ENCODE measurements around the gene KCNQ1.

KCNQ1 gene

DNA sequence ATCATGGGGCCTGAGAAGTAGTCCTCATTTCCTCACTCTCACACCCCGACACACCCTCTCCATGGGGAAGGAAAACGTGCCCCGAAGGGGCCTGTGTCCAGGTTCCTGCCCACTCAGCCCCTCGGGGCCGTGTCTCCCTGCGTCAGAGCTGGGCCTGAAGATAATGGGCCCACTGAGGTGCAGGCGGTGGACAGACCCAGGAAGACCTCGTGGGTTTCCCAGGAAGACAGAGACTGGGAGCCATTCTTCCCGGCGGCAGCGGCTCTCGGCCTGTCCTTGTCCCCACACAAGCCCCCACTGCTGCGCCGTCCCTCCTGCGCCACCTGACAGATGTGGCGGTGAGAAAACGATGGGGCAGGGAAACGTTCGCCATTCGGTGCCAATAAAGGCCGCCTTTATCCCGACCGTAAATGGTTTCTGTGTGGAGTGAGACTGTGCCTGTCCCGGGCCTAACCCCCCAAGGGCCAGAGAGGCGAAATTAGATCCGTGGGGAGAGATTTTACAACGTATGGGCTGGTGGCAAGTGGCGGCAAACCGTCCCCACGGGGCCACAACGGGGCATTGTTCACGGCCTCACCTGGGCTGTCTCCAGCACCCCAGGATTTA, 351.8 kb downstream of the KCNQ1 start:
- no peak for DNase-seq (ENCODE audit: low read depth)

DNA sequence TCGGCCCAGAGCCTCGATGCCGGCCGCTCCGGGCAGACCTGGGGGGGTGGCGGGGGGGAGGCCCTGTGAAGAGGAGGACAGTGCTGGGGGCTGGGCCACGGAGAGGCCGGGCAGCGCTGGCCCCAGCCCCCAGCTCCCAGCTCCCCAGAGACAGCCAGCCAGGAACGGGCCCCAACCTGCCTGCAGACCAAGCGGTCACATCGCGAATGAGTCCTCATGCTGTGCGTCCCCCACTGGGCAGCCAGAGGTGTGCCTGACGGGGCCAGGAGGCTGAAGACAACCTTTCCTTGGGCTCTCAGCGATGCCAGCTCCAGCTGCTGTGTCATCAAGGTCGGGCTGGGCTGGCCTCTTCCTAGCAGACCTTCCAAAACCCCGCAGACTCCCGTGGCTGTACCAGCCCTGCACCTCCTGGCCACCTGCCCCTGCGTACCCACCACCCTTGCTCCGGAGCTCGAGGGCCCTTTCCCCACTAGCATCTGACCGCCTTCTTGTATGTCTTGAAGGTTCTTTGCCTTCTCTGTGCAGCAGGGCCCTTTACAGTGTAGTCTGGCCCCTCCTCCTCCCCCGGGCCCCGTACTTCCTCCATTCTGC, 352.4 kb downstream of the KCNQ1 start:
- no peak for DNase-seq (ENCODE audit: low read depth)

DNA sequence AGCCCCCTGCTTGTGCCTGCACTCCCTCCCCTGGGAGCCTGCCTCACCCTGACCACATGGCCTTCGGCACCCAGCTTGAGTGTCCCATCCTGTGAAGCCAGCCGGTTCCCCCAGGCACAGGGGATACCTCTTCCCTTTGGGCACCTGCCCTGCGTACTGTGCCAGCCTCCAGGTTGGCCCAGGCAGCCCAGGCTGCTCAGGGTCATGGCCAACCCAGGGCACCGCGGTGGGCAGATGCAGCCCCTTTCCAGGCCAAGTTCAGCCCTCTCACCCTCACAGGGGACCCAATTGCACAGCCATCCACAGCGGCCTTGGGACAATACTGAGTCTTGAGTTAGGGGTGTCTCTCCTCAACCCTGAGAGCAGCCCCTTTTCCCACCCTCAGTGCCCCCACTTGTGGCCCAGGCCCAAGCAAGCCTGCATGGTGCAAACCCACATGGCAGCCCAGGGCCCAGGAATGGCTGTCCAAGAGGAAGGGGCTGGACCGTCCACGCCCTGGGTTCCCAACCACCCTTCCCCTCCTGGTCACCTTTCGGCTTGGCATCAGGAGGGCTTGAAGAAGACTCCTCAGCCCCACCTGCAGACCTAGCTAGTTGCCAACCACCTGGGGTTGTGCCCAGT, 353.0 kb downstream of the KCNQ1 start:
- no peak for DNase-seq (ENCODE audit: low read depth)

DNA sequence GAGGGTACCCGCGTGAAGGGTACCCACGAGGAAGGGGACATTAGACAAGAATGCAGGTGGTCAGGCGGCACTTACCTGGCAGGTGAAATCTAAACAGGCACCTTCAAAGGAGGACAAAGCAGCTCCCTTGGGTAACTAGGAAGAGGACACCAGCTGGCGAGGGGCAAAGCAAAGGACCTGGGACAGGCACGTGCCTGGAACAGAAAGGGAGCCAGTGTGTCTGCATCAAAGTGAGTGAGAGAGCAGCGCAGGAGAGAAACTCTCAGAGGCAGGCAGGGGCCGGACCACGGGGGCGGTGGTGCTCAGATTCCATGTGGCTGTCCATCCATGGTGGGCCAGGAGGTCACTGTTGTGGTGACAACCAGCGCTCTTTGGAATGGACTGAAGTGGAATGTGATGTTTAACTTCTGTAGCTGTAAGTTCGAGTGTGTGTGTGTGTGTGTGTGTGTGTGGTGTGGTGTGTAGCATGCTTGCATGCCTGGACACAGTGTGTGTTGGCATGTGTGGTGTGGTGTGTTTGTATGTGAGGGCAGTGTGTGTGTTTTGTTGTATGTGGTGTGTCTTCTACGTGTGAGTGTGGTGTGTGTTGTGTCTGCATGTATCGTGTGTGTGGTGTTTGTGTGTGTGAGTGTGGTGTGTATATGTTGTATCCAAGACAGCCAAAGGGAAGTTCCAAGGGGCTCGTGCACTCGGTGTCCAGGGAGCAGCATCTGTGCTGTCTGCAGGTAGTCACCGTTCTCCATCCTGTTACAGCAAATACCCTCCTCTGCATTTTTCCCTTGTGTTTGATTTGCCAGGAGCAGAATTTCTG, 354.3 kb downstream of the KCNQ1 start:
- no peak for DNase-seq (ENCODE audit: low read depth)

DNA sequence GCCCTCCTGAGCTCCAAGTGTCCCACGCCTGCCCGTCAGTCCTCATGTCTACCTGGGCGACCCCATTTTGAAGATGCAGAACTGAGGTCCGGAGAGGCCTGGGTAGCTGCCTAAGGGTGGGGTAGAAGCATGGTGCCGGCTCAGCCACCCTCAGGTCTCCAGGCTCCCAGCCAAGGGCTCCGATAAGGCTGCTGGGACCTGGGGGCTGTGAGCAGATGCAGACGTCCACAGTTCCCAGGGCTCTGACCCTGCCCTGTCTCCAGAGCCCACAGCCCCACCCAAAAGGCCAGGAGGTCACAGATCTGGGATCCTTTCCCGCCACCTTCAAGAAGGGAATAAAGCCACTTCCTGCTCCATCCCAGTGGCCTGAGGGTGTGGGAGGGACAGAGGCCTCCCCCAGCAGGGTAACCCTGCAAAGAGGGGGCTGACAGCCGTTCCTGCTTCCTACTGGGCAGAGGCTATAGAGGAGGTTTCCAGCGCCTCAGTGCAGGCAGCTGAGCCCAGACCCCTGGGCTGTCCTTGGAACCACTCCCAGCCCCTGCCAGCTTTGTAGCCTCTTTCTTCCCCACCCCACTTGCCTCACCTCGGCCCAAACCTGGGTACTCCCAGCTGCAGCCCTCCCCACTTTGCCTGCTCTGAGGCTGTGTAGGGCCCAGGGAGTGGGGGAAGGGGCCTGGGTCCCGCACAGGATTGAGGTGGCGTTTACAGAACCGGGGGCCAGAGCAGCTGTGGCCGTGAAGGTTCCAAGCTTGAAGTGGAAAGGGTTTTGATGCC, 355.3 kb downstream of the KCNQ1 start:
- no peak for DNase-seq (ENCODE audit: low read depth)

DNA sequence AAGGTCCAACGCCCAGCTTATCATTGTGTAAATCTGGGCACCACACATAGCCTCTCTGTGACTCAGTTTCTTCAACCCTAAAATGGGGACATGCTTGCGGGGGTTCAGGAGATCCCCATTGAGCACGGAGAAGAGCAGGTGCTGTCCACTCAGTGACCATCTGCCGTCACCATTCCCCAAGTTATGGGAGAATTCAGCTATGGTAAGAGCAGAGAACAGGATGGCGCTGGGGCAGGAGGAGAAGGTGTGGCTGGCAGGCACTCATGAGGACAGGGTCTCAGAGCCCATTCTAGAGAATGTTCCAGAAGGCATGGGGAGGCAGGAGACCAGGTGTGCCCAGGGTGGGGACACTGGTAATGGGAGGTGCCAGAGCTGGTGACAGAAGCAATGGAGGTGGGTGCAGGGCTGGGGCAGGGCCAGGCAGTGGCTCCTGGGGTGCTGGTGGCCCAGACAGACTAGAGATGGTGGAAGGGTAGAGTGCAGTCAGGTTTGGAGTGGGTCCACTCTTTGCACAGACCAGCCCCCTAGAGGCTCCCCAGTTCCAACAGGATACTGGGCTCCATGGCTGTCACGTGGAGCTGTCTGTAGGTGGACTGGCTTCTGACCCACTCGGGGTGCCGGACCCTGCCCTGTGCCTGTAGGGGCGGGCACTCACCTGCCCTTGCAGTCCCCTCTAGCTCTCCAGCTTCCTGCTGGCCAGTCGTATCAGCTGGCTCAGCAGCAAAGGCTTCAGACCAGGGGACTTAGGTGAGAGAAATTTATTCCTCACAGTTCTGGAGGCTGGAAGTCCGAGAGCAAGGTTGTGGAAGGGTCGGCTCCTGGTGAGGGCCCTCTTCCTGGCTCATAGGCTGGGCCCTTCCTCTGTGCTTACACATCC, 356.1 kb downstream of the KCNQ1 start:
- DNase-seq (ENCODE audit: low read depth) = no peak

DNA sequence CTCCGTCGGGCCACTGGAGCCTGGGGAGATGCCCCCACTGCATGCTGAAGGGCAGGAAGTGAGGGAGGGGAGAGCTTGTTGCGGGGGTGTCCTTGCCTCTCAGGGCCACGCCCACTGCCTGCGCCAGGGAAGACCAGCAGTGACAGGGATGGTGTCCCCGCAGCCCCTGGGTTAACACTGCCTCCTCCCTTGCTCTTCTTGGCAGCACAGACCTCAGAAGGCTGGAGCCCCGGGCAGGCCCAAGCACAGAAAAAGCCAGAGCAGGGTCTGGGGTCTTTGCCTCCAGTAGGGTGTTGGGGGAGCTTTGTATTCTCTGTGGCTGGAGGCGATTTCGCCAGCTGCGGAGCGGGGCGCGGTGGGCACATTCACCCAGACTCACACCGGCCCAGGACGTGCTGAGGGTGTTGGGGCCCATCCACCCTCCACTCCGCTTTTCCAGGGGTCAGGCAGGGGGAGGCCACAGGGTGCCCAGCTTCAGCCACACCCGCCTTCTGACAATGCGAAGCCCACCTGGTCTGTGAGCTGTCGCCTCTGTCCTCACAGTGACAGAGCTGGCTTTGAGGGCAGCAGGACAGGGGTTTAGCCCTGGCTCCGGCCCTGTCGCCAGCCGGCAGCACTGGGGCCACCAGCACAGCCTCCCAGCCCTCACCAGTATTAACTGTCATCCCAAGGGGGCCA, 357.0 kb downstream of the KCNQ1 start:
- DNase-seq (ENCODE audit: low read depth) = no peak

DNA sequence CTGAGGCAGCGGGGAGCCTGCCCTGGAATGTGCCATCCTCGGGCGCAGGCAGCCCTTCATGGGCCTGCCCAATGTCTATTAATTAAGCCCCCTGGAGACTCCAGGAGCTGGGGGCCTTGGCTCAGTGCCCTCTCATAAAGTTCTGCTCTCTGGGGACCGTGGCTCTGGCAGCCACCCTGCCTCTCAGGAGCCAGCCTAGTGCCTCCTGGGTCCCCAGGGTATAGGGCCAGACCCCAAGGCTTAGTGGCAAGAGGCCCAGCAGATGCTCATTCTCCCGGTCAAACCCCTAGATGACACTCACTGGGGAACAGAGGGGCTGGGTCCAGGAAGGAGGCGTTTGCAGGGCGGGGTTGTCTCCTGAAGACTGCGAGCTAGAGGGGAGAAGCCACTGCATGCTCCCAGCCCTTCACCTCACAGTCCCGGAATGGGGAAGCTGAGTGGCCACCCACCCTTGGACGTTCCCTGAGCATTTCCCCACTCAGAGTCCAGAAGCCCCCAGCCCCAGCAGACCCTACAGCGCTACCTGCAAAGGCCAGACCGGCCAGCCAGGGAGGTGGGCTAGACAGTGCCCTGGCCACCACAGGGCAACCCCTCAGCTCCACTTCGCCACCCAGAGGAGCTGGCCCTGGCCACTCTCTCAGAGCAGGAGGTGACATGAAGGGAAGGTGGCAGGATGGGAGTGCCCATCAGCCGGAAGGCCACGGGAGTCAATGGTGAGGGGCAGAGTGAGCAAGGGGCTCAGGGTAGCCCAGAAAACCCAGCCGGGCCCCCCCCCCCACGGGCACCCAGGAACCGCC, 357.8 kb downstream of the KCNQ1 start:
- no peak for DNase-seq (ENCODE audit: low read depth)

DNA sequence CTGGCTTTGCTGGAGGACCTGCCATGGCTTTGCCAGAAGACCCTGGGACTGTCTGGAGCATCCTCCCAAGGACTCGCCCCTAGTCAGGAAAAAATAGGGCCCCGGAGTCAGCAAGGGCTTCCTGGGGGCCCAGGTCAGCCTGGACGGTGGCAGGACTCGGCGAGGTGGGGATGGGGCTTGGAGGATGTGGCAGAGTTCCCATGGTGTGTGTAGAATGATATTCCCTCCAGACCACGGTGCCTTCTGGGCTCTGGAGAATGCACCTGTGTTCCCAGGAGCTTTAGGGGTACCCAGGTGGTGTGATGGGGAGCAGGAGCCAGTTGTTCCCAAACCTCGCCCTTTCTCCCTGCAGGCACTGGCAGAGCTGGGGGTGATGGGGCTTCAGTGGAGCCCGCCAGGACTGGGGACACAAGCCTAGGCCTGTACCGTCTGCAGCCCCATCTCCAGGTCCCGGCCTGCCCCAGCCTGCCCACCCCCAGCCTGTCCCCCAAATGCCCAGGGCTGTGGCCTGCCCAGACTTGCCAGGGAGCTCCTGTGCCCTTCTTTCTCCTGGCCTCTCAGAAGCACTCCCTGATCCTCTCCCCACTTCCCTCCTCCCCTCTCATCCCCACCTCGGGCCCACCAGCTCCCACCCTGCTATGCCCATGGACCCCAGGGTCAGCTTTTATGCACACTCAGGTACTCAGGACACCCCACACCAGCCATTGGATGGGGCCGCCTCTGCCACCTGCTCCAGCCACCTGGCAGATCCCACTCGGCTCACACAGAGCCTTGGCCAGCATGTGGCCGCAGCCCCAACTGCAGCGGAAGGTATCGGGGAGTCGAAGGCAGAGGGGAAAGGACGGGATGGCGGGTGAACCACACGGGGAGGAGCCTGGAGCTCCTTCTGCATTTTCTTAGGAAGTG, 358.6 kb downstream of the KCNQ1 start:
- no peak for DNase-seq (ENCODE audit: low read depth)

DNA sequence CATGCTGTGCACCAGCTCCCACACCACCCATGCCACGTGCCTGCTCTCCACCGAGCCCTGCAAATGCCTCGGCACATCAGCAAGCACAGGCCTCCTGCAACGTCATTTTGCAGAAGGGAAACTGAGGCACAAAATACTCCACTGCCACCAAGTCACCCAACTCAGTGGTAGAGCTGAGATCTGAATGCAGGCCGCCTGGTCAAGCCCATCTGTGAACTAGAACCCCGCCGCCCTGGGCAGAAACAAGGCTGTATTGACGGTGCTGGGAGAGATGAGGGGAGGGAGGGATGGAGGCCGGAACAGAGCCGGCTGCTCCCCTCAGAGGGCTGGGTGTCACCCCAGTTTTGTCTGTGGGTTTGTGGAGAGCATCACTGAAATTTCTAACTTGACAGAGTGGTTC, 359.4 kb downstream of the KCNQ1 start:
- no peak for DNase-seq (ENCODE audit: low read depth)

DNA sequence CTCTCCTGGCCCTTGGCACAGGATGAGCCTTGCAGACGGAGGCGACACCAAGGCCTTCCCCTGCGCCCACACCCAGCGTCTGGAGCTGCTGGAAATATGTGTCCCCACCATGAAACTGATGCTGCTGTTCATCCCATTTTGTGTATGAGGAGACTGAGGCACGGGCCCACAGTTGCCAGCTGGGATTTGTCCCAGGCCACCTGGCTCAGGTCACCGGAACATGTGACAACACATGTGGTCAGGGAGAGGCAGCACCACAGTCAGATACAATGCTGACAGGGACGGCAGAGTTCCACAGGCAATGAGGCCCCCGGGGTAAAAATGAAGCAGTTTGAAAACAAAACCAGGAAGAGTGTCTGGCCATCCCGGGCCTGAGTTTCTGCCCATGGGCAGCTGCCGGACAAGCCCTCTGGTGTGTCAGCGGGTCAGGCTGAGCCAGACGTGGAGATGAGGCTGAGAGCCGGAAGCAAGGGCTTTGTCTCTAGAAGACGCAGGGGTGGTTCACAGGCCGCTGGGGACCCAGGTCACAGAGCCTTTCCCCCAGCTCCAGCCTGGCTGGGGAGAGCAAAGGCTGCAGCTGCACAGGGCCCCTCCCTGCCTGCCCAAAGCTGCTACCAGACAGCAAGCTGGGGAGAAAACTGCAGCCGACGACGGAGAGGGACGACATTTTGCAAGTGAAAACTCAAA, 360.0 kb downstream of the KCNQ1 start:
- no peak for DNase-seq (ENCODE audit: low read depth)

DNA sequence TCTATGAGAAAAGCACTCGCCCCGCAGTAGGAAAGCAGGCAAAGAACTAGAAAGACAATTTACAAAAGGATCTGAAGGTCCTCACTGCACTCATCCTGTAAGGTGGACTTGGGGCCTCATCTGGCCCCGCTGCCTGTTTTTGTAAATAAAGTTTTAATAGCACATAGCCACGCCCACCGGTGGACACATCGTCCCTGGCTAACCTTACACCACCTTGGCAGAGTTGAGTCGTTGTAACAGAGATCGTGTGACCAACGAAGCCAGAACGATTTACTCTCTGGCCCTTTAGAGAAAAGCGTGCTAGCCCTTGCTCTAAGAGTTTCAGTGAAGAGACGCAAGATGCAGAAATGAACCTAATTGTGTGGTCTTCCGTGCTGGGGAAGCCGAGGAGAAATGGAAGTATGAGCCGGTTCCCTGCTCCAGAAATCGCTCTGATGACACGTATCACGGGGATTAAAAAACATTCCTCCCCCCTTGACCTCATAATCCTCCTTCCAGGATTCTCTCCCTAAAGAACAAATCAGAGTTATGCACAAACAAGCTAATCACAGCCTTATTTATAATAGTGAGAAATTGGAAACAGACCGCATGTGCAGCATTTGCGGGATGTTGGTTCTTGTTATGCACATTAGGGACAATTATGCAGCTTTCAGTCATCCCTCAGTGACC, 360.7 kb downstream of the KCNQ1 start:
- no peak for DNase-seq (ENCODE audit: low read depth)

DNA sequence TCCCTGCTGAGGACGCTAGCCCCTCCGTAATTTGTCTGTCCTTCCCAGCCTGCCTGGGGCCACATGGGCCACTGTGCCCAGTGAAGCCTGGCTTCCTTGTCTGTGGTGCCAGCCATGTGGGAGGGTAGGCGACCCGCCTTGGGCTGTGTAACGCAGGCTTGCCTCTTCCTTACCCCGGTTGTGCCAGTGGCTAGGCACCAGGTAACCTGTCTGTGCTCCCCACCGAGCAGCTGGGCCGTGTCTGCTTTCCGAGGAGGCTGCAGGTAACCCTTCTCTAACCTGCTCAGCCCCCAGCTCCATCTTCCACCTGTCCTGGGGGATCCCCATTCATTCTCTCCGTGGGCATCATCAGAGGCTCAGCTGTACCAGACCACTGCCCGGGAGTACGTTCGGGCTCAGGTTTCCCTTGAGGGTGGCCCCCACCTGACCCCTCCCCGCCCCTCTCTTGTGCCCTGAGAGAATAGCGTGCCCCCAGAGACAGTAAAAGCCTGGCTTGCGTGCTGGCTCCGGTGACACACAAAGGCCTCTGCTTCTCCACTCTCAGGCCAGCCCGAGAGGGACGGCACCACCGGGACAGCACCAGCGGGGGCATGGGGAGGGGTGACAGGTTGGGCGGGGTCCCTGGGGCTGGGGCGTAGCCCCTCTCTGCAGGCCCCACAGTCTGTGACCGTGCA, 361.7 kb downstream of the KCNQ1 start:
- DNase-seq (ENCODE audit: low read depth) = no peak

DNA sequence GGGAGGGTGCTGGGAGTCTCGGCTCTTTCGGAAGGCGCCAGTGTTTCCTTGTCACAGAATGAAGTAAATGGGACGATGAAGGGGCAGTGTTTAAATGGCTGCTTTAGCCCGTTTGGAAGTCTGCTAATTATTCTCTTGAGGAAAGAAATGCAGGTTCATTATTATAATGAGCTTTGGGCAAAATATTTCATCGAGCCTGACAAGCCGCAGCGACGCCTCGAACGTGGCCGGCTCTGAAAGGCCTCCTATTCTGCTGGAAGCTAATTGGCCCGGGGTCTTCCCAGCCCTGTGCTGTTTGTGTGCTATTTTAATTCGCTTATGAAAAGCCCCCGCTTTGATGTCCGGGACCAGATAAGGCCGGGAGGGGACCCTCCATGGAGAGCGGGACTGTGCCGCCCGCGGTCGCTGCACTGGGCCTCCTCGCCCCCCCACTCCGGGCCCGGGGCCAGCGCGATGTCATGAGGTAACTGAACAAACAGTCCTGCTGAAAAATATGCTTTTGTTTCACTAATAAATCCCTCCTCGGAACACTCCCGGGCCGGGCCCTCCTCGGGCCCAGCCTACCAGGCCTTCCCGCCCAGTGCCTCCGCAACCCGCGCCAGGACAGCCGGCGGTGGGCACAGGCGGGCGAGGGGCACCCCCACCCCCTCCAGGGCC, 362.3 kb downstream of the KCNQ1 start:
- no peak for DNase-seq (ENCODE audit: low read depth)

DNA sequence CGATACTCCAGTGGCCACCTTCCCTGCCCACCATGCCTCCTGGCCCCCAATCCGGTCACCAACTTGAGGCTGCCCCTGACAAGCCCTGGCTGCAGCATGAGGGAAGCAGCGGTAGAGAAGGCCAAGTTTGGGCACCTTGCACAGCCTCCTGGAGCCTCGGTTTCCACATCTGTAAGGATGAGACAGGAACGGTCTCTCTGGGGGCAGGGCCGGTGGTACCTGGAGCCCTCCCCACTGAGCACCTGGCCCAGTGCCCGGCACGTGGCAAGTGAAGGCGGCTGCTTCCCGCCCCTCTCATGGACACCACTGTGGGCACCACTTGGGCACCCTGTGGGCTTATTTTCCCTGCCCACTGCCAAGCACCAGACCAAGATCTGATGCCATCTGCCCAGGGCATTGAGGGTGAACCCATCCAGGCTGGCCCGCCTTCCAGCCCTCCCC, 363.0 kb downstream of the KCNQ1 start:
- no peak for DNase-seq (ENCODE audit: low read depth)
